Activated T-cell treated with anti-CD3 and anti-CD28 coated beads for 24 hours (primary cell): ENCODE measurements around the gene TGFBR3.
"Not testable (repeated sequence)": the region's sequence is repeated elsewhere in the genome, so short reads cannot be mapped to it uniquely, and the experiment has no call there.

Experiments used
- DNase-seq: peaks from one replicate; pipeline ENCODE4 v3.0.0-alpha.2; 2020; ENCODE audit warnings: low read depth

Gene TGFBR3

DNA sequence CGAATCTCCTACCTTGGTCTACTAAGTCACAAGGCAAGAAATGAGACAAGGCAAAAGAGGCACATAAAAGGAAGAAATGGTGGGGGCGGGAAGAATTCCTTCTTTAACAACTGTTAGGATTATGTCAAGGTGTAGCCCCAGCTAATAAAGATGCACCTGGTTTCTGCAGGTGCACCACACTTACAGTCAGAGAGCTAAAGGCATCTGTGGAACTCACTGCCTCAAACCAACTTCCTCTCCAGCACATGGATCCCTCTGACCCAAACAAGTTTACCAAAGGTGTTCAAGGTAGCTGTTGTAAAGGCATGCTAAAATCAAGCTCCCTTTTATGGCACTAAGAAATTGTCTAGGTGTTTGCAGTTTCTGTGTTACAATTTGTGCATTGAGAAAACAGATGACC, 38.1 kb downstream of the TGFBR3 start:
- no peak for DNase-seq

DNA sequence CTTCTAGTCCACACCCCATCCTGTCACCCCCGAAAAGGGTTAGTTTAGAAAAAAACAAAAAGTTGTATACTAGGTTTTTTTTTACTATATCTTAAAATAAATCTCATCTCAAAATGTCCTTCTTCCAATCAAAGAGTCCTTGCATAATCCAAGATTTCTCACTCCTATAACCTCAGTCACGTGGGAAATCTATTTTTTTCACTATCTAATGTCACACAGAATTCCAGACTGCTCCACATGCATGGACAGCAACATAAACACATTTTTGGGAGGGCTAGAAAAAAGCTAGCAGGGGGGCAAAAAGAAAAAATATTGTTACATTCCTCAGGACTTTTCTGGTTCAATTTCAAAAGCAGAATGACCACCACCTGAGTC, 39.3 kb downstream of the TGFBR3 start:
- DNase-seq: no peak

DNA sequence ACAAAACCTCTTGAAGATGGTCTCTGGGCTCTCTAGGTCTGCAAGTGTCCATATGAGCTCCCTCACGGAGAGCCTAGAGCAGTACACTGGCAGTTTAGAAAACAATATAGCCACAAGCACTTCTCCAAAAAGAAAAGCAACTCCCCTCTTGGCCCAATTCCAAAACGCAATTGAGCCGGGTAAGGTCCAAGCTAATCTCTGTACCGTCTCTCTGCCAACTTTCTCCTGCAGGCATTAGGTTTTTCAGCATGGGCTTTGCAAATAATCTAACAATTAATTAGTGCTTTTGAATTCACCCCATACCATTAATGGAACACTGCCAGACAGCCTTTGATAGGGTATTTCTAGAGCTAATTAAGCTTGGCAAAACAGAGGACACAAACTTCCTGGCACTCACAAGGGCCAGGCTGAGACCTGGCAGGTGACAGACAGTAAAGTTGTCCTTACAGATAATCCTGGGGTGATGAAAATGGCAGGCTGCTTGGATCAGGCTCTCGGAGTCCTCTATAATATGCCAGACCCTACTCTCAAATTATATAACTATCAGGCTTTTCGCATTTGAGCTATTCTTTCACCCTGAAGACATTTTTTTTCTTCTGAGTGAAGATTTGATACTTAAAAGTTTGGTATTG, 39.8 kb downstream of the TGFBR3 start:
- DNase-seq: no peak

DNA sequence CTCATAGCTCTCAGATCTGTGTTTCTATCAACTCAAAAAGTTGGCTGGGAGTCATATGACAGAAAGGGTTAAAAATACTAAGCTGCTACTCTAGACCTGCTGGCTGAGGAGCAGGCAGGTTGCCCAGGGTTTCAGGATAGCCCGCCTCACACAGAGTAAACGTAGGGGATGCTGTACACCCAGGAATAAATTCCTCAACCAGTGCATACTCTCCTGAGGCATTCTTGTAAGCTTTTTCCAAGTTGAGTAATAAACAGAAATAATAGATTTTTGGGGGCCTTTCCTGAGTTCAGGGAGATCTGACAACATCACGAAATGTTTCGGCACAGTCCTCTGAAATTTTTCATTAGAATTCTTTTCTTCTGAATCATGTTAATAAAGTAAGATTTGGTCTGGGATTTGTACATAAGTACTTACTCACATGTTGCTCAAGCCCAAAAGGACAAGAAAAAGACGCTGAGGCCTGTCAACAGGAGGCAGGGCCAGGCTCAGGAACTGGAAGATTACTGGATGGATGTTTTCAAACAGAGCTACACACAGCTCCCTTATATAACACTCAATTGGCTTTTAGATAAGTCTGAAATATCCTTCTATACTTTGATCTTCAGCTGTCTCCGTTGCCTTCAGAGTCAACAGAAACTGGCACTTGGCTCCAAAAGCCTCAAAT, 41.0 kb downstream of the TGFBR3 start:
- no peak for DNase-seq

DNA sequence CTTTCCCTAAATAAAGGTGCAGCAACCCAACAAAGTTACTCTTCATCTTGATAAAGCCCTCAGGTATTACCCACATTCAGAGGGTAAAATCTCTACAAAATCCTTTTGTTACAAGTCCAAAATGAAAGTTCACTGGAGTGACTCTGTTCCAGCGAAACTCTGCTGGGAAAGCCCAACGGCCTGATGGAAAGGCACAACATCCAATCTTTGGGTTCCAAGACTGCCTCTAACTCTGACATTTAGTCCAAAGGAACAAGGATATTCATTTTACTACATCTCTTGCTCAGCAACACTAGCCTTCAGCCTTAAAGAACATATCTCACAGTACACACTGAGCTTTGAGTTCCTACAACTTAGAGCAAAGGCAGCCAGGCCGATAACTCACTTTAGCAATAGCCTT, 42.1 kb downstream of the TGFBR3 start:
- DNase-seq: no peak

DNA sequence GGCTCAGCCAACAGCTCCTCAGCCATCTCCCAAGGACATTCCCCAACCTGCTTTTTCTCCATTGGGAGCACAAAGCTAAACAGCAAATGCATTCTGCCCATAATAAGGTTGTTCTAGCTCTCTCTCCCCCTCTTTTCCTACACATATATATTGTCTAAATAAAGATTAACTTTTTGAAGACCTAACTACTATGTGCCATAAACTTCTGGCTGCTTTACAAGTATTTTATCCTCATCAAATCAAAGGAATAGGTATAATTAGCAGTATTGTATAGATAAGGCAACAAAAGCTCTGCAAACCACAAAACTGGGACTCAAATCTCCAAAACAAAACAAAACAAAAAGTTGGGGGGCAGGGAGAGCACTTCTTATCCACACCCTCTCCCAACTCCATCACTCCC, 43.4 kb downstream of the TGFBR3 start:
- no peak for DNase-seq

DNA sequence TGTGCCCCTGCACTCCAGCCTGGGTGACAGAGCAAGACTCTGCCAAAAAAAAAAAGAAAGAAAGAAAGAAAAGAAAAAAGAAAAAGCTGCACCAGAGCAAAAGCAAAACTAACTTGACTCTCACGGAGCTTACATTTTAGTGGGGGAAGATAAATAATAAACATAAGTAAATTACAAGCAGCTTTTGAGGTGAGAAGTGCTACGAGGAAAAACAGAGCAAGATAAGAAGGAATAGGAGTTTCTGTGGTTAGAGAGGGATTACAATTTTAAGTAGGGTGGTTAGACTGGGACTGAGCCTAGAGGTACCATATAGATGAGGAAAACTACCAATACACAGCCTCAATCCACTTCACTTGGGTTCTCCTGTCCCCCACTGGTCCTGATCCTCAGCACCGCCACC, 43.9 kb downstream of the TGFBR3 start:
- DNase-seq: no peak

DNA sequence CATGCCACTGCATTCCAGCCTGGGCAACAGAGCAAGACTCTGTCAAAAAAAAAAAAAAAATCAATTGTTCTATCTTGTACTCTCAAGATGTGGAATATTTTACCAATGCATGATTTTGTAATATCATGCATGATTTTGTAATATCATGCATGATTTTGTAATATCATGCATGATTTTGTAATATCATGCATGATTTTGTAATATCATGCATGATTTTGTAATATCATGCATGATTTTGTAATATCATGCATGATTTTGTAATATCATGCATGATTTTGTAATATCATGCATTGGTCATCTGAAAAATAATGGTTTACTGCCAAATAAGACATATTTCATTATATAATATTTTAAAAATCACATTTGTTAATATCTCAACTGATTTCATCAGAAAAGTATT, 45.7 kb downstream of the TGFBR3 start:
- not testable (repeated sequence) for DNase-seq

DNA sequence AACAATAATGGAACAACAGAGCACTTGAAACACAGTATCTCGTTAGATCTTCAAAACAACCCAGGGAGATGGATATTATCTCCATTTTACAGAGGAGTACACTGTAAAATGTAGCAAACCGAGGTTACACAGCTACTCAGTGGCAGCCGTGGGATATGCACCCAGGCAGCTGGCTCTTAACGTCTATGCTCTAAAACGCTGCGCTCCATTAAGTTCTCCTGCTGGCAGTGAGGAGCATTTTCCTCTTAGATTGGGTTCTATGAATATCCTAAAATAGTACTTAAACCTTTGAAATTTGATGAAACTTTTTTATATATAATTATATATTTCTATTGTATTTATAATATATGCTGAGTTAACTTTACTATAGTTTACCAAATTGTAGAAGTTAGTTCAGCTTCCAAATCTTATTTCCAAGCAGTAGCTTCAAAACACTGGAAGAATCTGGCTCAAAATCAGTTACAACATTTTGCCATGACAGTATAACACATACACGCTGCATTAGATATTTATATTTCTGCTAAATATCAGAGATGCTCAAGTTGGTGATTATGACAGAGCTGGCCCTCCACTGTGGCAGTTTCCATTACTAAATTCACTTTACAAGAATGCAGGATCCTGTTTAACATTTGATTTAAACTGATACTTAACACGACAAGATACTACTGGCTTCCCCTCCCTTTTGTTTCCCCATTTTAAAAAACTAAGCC, 49.5 kb downstream of the TGFBR3 start:
- DNase-seq: no peak

DNA sequence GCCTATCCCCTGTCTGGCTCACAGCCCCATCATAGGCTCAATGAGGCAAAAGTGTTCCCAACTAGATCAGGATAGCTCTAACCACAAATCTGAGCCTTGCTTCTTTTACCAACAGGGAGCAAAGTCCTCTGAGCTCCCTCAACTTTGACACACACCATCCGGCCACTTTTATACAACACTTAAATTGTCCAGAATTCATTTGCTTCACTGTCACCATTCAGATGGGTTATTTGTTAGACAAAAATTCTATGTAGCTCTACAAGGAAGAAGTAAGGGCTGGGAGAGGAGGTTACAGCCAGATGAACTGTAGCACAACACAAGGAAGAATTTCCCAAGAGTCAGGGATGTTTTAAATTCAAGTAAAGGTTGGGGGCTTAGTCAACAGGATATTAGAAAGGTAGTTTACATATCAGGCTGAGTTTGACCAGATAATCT, 50.8 kb downstream of the TGFBR3 start:
- no peak for DNase-seq

DNA sequence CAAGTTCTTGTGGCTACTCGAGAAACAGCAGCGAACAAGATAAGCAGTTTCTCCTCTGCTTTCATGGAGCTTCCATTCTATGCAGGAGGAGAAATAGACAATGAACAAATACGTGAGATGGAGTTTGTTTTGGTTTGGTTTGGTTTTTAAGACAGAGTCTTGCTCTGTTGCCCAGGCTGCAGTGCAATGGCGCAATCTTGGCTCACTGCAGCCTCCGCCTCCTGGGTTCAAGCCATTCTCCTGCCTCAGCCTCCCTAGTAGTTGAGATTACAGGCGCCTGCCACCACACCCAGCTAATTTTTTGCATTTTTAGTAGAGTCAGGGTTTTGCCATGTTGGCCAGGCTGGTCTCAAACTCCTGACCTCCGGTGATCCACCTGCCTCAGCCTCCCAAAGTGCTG, 51.4 kb downstream of the TGFBR3 start:
- DNase-seq: not testable (repeated sequence)

DNA sequence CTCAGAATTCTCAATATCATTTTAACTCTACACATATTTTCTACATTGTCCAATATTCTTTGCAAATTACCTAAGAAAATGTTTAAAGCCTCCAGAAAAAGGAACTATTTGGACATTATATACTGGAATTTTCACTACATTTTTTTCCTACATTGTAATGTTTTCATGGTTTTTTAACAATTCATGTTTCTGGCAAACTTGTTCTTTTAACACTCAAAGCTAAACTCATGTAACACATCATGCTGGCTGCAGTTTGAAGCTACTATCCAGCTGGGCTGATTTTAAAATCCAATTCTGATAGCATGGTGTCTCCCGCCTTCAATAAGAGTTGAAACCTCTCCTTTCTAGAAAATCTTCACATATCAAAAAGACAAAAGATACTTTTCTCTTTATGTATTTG, 52.0 kb downstream of the TGFBR3 start:
- DNase-seq: no peak

DNA sequence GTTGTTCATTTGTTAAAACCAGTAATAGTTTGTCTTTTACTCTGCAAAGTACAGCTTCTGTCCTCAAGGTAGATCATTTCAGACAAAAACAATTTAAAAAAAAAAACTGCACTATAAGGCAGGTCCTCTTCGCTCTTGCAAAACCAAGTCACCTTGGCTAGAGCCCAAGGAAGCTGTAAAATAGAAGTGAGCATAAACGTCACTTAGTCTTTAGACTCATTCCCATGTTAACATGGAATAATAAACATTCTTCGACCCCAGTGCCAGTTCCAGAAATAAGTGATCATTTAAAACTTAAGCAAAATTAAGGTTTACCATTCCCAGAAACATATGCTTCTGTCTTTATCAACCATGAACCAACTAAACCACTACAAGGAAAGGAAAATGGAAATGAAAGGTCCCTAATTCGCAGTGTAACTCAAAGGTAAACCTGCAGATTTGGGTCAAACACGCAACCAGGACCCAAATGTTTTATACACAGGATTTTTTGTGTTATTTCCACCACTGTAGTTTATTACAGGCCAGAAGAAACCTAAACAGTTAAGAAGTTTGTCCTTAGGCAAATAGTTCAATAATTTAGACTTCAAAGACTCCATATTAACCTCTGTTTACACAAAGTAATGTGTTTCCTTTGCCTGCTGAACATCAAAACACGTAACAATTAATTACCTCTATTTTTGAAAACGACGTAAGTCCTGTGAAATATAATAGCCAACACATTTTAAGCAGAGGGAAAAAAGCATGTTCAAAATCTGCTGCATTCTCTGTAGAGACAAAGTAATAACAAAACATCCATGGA, 54.6 kb downstream of the TGFBR3 start:
- DNase-seq: no peak

DNA sequence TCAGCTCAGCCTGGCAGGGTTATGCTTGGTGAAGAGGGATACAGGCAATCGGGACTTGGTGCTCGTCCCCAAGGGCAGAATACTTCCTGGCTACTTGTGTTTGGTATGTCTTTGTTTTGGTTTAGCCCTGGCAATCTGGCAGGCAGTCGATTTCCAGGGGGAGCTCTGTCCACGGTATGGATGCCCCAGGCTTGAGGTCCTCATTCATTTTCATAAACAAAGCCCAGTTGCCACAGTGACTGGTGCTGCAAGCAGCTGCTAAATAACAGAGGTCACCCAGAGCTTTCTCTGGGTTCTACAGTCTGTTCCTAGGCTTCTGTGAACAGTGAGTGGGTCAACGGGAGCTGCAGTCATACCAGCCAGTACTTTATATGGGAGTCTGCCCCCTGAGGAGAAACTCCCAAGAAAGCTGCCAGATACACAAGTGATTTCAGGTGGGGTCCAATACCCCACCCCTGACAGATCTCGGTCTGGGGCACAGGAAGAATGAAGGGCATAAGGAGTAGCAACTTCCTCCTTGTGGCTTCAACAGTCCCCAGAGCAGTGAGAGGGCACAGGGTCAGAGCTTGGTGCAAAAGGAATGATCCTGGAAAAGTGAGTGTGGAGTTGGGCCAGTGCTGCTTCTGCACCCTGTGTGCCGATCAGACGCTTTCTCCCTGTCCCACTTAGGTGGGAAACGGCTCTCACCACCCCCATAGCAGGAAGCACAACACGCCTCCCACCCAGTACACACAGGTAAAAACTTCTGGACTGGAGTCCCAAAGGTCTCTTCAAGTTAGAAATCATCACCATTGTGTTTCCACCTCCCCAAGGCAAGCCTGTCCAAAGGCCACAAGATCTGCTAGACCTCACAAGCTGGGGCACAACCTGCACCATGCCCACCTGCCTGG, 55.5 kb downstream of the TGFBR3 start:
- no peak for DNase-seq

DNA sequence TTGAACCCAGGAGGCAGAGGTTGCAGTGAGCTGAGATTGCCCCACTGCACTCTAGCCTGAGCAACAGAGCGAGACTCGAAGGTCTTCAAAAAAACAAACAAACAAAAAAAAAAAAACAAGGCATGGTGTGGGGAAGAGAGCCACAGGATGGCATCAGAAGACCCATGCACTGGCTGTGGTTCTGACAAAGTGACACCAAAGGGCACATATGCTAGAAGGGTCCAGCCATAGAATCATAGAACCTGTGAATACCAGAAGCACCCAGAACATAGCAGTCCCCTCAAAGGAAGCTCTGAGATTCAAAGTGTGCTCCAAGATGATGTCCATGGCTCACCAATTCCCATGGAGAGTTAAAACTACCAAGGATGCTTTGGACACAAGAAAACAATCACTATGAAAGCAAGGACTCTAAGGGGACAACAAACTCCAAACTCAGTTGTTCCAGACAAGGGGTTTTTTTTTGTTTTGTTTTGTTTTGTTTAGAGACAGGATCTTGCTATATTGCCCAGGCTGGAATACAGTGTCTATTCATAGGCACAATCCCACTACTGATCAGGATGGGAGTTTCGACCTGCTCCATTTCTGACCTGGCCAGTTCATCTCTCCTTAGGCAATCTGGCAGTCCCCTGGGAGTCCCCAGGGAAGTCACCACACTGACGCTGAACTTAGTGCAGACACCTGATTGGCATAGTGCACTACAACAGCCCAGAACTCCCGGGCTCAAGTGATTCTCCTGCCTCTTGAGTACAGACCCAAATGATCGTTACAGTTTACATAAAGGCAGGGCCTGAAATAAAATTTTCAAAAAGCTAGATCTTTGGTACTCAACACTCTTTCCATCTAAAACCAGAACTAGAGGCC, 56.4 kb downstream of the TGFBR3 start:
- DNase-seq: no peak

DNA sequence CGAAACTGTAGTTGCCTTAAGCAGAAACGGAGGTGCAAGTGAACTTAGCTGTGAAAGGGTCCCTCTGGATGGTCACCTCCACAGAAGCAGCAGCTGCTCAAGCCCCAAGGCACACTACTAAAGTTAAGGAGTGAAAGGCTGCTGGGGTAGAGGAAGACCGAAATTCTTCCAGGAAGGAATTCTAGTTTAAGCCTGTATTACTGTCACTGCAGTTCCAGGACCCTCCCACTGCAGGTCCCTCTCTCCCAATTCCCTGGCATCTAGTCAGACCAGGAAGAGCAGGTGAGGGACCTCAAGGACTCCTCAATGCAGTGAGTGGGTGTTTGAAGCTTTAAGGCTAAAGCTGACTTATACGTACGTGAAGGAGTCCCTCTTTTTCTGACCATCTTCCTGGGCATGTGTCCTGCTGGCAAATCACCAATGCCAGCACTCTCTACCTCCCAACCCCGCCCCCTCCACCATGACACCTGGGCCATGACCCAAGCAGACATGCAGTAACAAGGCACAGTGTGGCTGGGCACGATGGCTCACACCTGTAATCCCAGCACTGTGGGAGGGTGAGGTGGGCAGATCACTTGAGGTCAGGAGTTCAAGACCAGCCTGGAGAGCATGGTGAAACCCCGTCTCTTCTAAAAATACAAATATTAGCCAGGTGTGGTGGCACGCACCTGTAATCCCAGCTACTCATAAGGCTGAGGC, 57.2 kb downstream of the TGFBR3 start:
- no peak for DNase-seq

DNA sequence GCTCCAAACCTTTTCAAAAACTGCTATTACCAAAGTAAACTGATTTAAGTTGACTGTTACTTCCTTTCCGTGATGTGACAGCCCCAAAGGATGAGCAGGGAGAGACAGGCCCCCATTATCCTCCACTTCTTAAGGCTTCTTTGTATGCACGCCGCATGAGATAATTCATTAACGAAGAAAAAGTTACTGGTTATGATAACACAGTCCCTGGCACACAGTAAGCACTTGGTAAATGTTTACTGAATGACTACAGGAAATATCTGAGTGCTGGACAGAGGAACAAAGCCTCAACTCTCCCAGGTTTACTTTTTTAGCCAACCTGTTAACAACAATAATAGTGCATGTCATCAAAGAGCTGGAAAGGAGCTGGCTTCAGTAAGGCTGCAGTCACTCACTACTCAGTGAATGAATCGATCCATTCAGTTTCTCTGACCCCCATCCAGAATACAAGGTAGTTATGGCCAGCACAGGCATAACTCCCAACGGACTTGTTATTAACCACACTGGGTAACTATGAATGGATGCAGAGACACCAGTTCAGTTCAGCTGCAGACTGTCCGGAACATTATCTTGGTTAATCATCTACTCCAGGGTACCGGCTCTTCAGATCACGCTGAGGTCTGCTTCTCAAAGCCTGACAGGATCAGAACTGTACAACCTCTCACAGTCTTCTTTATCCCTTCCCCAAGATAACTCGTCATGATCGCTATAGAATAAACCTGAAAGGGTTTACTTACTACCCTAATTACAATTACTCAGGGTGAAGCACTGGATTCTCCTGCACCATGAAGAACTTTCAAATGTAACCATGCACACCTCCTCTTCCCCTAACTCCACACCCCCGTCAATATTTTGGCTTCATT, 58.3 kb downstream of the TGFBR3 start:
- no peak for DNase-seq

DNA sequence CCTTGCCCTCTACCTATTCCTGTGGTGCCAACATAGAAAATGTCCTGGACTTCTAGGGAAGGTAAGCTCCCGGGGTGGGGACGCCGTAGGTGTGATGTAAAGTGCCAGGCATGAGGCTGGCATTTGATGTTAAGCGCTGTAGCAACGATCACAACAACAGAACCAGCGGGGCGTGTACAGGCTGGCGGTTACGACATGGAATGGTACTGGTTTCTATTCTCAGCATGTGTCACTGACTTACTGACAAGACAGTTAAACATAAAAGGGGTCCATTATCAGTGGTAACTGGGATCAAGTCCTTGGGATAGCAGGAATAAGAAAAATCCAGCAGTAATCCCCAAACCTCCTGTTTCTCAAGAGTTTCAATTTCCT, 58.9 kb downstream of the TGFBR3 start:
- no peak for DNase-seq

DNA sequence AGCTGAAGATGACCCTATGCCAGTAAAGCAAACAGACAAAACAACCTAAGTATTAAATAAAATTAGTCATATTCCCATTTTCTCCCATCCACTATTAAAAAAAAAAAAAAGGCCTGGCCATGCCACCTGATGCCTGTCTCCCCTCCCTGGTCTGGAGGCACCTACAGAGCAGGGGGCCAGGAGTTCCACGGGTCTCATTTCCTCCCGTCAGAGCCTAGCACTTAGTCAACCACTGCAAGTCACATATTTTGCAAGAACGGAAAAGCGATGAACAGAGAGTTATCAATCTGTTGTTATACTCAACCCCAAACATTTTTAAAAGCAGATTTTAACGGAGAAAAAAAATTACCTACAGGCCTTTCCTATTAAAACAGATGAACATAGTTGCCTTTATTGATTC, 59.3 kb downstream of the TGFBR3 start:
- no peak for DNase-seq
